HS-5 (cell line): Measurements from ENCODE around the gene ZNF280B.
"Not testable (repeated sequence)": the region's sequence is repeated elsewhere in the genome, so short reads cannot be mapped to it uniquely, and the experiment has no call there.

ENCODE experiments used
- DNase-seq: peaks from one replicate; pipeline ENCODE4 v3.0.0-alpha.2; 2012; ENCODE audit warnings: low read depth

ZNF280B gene

GRCh38 chr22:22507743-22508273, 734 bp downstream of the ZNF280B start:
- DNase-seq, result no peak

GRCh38 chr22:22506736-22507135, 1.8 kb downstream of the ZNF280B start:
- DNase-seq, result no peak

DNA sequence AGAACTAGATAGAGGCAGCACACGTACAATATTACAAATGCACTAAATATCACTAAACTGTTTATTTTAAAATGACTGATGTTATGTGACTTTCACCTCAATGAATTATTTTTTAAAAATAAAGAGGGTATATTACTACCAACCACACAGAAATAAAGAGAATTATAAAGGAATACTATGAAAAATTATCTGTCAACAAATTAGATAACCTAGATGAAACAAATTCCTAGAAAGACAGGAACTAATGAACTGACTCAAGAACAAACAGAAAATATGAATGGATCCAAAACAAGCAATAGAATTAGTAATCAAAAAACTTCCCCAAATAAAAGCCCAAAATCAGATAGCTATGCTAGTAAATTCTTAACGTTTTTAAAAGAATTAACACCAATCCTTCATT, 10.3 kb downstream of the ZNF280B start:
- no peak for DNase-seq

GRCh38 chr22:22491589-22491988, 17.0 kb downstream of the ZNF280B start:
- not testable (repeated sequence) for DNase-seq

GRCh38 chr22:22488736-22489135, 19.8 kb downstream of the ZNF280B start:
- DNase-seq, result no peak

DNA sequence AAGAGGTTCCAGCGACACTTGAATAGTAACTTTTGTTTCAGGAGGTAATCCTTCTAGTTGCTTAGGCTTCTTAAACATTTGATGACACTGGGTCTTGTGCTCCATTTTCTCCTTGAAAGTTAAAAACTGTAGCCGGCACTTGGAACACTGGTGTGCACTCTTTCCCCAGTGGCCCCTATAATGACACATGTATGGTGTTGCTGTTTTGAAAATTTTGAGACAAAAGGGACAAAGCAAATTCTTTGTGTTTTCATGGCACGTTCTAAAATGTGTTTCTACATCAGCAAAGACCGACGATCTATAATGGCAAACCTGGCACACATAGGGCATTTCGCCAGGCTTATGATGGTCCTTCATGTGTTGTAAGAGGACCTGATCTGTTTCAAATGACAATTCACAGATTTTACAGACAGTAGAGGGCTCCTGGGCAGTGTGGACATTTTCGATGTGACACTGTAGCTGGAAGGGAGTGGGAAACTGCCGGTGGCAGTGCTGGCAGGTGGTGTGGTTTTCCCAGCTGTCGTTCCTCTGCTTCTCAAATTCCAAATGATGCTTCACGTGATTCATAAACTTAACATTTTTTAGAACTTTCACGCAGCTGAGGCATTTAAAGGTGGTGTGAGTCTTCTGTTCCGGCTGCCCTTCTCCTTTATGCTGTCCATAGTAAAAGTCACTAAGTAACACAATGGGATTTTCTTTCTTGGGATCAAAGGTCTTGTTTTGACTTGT, 20.5 kb downstream of the ZNF280B start:
- no peak for DNase-seq

DNA sequence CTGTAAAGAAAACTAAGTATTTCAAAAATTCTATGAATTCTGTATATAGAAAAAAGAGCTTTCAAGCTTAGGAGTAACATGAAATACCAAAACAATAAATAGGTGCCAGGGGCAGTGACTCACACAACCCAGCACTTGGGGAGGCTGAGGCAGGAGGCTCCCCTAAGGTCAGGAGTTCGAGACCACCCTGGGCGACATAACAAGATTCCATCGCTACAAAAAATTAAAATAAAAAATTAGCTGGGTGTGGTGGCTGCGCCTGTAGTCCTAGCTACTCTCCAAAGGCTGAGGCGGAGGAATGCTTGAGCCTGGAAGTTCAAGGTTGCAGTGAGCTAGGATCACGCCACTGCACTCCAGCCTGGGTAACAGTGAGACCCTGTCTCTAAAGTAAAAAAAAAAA, 21.5 kb downstream of the ZNF280B start:
- no peak for DNase-seq

DNA sequence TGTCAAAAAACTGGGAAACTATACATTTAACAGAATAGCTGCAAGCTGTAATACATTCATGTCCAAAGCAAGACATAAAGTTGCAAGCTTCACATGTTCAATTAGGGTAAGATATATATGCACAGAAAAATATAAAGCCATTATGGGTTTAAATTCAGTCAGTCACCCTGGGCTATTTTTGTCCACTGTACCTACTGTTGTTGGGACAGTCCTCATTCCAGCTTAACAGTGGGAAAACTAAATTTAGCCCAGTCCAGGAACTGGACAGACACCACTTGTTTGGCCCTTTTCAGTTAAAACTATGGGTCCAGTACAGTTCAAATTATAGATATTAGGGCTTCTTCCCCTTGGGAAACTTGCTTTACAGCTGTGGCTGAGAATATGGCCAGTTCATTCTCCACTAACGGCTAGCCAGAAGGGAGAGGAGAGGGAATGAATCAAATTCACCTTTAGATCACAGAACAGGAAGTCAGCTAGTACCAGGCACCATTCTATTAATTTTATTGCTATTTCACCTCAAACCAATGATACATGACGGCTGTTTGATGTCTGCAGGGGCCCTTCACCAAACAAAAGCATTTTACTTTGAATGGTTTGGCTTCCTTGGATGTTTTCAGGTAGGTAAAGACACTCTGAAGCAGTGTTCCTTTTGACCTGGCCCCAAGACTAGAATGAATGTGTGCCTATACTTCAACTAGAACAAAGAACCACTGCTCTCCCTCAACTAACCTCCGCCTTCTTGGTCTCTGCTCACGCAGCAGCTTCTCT, 22.2 kb downstream of the ZNF280B start:
- no peak for DNase-seq

GRCh38 chr22:22485524-22485923, 23.0 kb downstream of the ZNF280B start:
- DNase-seq, result no peak

DNA sequence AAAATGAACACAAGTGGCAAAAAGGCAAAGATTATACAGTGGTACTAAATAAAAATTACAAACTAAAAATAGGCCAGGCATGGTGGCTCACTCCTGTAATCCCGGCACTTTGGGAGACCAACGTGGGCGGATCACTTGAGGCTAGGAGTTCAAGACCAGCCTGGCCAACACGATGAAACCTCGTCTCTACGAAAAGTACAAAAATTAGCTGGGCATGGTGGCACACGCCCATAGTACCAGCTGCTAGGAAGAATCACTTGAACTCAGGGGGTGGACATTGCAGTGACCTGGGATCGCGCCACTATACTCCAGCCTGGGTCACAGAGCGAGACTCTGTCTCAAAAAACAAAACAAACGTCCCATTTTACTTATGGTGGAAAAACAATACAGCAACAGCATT, 24.5 kb downstream of the ZNF280B start:
- DNase-seq, result no peak

DNA sequence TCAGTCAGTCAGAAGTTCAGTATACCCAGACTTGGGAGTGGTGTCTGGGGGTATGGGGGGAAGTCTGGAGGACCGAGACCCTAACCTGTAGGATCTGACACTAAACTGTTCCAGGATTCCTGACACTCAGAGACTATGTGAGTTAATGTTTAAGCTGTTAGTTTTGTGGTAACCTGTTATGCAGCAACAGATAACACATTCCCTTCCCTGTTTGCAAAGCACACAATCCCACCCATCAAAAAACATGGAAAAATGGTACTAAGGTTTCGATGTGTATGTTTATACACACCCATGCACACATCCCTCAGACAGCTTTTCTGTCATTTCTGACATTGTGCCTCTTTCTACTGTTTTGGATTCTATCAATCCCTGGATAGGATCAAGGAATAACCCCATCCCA, 27.6 kb downstream of the ZNF280B start:
- no peak for DNase-seq

DNA sequence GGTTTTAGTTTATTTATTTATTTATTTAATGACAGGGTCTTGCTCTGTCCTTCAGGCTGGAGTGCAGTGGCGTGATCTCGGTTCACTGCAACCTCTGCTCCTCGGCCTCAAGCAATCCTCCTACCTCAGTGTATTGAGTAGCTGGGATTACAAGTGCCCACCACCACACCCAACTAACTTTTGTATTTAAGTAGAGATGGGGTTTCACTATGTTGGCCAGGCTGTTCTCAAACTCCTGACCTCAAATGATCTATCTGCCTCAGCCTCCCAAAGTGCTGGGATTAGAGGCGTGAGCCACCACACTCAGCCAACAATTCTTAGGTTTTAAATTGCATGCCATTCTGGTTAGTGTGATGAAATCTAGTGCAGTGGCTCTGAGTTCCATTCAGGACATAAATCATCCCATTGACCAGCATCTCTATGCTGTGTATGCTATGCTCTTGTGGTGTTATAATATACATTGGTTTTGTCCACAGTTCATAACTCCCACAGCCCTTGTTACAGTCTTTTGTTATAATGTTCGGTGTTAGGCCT, 28.5 kb downstream of the ZNF280B start:
- DNase-seq, result no peak

- no peak for DNase-seq
These were observed 29.4 kb downstream of the ZNF280B start for GRCh38 chr22:22479116-22479515.

DNA sequence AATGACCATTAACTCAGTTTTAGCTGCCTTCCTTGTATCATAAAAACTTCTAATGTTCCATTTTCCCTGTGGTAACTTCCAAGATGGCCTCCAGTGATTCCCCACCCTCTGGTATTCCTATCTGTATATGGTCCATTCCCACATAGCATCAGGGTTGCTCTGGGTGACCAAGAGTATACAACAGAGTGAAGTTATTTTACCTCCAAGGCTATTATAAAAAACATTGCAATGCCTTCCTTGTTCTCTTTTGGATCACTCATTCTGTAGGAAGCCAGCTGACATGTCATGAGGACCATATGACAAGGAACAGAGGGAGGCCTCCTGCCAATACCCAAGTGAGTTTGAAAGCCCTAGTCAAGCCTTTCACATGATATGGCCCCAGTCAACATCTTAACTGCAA, 30.1 kb downstream of the ZNF280B start:
- no peak for DNase-seq

GRCh38 chr22:22474733-22475132, 33.8 kb downstream of the ZNF280B start:
- DNase-seq, result no peak

GRCh38 chr22:22471104-22471503, 37.4 kb downstream of the ZNF280B start:
- not testable (repeated sequence) for DNase-seq

DNA sequence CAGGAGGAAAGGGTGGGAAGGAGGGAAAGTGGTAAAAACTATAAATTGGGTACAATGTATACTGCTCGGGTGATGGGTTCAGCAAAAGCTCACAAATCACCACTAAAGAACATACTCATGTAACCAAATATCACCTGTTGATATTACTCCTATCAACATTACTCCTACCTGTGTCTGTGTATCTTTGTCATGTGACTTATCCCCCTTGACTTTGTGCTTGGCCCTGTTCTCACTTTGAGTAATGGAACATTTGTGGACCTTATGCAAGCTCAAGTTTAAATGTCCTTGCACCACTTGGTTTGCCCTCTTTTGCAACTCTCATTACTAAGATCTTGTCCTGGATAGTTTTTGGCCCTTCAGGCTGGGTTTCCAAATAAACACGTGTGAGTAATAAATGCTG, 39.0 kb downstream of the ZNF280B start:
- no peak for DNase-seq

GRCh38 chr22:22468794-22469469, 39.6 kb downstream of the ZNF280B start:
- not testable (repeated sequence) for DNase-seq

- no peak for DNase-seq
These were observed 41.4 kb downstream of the ZNF280B start for GRCh38 chr22:22467112-22467511.

- no peak for DNase-seq
These were observed 42.8 kb downstream of the ZNF280B start for GRCh38 chr22:22465782-22466181.

DNA sequence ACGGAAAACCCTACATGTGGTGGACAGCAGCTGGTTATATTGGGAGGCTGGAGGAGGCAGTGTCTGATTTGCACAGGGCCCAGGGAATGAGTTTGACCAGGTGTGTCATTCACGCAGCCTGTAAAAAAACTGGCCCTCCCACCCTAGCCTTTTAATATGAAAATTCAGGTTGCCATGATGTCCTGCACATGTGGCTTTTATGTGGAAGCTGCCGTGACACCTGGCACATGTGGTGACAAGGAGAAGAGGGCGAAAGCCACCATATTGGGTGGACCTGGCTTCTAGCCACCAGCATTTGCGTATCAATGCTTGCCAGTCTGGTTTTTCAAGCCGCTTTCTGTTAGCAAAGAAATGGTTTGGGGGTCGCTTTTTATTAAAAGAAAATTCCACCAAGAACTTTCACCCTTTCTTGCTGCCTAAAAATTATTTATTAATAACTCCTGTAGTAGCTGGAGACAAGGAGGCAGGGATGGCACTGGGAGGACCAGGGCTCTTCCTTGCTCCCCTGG, 43.4 kb downstream of the ZNF280B start:
- DNase-seq, result no peak

DNA sequence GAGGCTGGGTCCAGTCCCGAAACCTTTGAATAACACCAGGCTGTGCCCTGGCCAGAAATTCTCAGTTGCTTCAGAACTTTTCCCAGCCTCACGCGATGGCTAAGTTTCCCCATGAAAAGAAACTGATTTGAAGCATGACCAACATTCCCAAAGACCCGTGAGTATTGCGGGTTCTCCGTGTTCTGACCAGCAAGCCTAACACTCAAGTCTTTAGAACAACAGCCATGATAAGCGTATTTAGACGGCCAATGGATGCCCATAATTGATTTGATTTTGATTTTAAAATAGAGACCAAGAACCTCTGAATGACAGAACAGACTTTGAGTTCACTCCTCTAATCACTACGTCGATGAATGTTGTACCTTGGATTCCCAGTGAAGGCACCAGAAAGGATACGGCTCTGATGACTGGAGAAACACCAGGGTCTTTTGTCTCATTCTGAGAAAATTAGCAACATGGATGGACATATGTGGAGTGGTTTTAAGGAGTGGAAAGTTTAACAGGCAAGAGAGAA, 43.9 kb downstream of the ZNF280B start:
- no peak for DNase-seq
